GM19023 (cell line): Measurements from ENCODE around the gene RDH13.
A peak's percentile ranks its signal among the peaks of the same experiment; 100 is the strongest.

Source experiments
- ATAC-seq: cut with Tn5 transposase; IDR thresholded peaks from one replicate; pipeline ENCODE4 v1.9.1; 2021; ENCODE audit warnings: mild to moderate bottlenecking, moderate library complexity; ENCODE audit not compliant: unreplicated experiment

RDH13 gene

DNA sequence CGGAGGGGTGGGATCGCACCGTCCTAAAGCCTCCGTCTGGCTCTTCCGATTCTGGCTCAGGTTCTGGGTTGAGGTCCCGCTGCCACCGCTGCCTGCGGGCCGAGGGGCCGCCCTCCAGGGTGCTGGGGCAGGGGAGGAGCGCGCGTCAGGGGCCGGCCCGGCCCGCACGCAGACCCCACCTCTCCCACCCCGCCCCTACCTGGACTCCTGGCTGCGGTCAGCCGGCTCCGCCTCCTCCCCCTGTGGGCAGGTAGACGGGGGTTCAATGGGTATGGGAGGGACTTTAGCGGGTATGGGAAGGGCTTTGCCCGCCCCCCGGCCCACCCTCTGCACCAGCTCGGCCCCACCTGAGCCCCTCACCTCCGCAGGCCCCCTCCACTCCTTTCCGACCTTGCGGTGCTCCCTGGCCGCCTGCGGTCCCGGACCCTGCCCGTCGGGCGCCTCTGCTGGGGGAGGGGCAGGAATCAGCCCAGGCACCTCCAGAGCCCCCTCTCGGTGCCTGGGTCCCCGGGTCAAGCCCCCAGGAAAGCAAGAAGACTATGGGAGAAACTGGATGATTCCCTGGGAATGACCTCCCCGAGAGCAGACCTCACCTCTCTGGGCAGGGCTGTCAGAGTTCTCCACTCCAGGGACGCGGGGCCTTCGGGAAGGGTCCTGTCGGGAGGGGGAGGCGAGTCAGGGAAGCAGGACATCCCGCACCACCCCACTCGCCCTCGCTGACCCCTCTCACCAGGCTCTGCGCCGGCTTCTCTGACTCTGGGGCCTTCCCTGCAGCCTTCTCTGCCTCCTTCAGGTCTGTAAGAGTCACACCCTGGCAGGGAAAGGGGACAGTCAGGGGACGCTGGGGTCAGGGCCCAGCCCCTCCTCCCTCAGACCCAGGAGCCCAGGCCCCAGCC is 29.7 kb upstream of the RDH13 start:
- no peak for ATAC-seq

DNA sequence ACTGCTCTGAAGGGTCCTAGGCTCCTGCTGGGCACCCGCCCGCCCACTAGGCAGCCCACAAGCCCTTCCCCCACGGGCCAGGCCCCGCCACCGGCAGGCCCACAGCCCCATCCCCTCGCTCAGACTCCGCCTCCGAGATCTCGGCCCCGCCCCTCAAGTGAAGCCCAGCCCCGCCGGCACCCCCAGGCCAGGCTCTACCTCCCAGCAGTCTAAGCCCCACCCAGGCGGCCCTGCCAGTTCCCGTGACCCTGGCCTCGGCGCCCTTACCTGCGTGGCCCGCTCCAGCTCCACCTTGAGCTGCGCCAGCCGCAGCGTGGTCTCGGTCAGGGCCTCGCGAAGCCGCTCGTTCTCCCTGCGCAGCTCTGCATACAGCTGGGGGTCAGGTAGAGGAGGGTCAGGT is 29.0 kb upstream of the RDH13 start:
- ATAC-seq = no peak

- no peak for ATAC-seq
Measured at GRCh38 chr19:55091126-55091910, 28.4 kb upstream of the RDH13 start.

DNA sequence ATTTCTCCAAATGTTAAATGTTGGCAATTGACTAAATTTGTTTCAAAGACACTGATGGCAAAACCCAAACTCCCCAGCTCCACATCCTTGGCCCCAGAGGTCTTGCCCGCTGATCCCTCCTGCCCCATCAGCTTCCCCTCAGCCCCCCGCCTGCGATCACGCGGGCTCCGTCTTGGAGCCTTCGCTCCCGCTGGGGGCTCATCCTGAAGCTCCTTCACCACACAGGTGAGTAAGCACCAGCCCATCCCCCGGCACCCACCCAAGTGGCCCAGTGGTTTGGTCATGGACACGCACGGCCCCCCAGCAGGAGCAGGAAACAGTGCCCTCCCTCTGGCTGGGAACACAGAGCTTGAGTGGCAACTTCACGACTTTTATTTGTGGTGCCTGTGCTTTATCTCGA is 27.6 kb upstream of the RDH13 start:
- no peak for ATAC-seq

DNA sequence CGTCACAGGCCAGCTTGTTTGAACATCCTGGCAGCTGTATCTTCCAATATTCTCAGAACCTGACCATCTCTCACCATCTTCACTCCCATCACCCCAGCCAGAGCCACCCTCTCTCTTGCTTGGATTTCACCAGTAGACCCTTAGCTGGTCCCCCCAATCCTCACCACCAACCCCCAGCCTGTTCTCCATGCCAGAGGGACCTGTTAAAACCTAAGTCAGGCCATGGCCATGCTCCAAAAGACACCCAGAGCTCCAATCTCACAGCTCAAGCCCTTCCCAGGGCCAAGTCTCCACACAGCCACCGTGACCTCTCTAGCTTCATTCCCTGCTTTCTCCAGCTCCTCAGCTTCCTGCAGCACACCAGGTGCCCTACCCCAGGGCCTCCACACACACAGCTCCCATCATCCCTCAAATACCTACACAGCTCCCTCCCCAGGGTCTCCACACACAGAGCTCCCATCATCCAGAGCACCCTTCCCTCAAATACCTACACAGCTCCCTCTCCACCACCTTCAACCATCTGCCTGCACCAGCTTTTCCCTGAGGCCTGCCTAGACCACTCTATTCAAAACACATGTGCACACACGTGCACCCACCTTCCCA is 26.5 kb upstream of the RDH13 start:
- no peak for ATAC-seq

DNA sequence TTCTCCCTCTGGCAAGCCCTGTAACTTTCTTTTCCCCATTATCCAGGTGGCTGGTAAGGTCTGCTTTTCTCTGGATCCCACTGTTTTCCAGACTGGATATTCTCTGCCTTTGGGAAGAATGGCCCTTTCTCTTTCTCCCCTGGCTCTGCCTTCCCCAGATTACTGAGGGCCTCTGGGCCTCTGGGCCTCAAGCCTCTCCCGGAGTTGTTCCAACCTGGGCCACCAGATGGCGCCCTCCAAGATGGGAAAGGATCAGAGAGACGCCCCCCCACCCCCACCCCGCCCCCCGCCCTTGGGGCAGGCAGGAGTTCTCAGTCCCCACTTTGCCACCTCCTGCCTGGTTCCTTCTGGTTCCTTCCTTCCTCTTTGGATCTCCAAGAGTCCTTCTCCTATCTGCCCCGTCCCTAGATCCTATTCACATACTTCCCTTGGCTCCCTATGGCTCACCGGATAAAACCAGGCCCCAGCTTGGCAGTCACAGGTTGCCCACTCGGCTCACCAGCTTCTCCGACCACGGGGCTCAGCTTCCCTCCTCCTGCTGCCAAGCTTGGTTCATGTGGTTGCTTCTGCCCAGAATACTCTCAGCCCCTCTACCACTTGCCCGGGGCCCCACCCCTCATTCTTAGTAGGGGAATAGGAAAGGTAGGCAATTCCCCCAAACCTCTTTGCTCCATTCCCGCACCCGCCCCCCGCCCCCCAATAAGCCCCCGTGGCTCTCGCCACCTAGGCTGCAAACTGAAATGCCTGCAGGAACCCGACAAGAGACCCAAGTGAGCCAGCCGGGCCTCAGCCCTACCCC is 25.8 kb upstream of the RDH13 start:
- no peak for ATAC-seq

DNA sequence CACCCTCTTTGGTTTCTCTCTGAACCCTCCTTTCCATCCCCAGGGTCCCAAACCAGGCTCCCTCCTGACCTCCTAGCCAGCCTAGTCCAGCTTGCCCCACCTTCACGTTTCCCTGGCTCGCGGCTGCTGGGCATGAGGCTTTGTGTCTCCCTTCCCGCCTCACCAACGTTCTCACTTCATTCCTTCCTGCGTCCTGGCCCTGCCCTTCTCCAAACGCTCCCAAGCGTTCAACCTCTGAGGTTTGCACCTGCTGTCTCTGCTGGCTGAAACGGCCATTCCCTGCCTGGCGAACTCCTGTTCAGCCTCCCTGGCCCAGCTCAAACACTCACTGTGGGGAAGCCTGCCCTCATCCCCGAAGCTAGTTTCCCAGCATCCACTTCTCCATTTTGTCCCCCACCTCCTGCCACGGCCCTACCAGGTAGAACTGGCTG is 25.1 kb upstream of the RDH13 start:
- ATAC-seq = no peak

- ATAC-seq = no peak
Measured at GRCh38 chr19:55087542-55087901, 24.6 kb upstream of the RDH13 start.

DNA sequence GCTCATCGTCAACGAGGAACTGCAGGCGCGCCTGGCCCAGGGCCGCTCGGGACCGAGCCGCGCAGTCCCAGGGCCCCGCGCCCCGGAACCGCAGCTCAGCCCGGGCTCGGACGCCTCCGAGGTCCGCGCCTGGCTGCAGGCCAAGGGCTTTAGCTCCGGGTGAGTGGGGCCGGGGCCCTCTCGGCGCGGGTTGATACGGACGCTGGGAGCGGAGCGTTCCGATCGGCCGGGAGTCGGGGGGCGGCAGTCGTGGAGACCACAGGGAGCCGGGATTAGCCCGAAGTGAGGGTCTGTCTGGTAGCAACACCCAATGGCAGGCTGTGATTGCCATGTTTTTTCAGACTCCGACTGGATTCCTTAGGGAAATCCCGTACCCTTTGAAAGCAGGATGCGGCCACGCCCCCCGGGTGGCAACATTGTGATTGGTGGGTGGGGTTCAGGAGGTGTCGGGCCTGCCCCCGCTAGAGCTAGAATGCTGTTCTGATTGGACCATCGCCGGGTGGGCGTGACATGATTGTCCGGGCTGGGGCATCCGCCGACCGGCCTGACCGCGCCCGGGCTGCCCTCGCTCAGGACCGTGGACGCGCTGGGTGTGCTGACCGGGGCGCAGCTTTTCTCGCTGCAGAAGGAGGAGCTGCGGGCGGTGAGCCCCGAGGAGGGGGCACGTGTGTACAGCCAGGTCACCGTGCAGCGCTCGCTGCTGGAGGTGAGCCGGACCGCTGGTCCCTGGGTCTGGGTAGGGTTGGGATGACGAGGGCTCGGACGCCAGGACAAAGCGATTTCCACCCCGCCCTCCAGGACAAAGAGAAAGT is 24.0 kb upstream of the RDH13 start:
- no peak for ATAC-seq

GRCh38 chr19:55085923-55086715 is 23.2 kb upstream of the RDH13 start:
- ATAC-seq = no peak

GRCh38 chr19:55084416-55084815 is 21.5 kb upstream of the RDH13 start:
- no peak for ATAC-seq

- ATAC-seq = no peak
Measured at GRCh38 chr19:55083004-55083850, 20.3 kb upstream of the RDH13 start.

- no peak for ATAC-seq
Measured at GRCh38 chr19:55082020-55082851, 19.3 kb upstream of the RDH13 start.

GRCh38 chr19:55081770-55082019 is 18.7 kb upstream of the RDH13 start:
- no peak for ATAC-seq

DNA sequence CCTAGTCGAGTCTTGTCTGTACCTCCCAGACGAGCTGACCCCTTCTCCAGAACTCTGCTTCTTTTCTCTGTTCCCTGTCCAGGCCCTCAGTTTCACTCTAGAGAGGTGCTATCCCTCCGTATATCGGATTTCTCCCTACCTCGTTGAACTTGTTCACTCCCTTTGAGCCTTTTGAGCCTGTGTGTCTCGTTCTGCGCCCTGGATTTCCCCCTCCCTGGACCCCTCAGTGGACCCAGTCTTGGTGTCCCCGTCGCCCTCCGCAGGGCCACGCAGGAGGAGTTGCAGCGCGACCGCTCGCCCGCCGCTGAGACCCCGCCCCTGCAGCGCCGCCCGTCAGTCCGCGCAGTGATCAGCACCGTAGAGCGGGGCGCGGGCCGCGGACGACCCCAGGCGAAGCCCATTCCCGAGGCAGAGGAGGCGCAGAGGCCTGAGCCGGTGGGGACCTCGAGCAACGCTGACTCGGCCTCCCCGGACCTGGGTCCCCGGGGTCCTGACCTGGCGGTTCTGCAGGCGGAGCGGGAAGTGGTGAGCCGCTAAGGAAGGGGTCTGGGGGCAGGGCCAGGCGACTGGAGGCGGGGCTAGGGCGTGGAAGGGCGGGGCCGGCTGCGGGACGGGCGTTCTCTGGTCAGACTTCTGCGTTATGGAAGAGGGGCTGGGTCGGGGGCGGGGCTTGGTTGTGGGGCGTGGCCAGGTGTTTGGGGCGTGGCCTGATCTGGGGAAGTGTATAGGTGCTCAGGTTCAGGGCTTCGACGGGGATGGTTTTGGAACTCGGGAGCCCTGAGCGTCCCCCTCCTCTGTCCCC is 18.2 kb upstream of the RDH13 start:
- ATAC-seq = peak; percentile 51

DNA sequence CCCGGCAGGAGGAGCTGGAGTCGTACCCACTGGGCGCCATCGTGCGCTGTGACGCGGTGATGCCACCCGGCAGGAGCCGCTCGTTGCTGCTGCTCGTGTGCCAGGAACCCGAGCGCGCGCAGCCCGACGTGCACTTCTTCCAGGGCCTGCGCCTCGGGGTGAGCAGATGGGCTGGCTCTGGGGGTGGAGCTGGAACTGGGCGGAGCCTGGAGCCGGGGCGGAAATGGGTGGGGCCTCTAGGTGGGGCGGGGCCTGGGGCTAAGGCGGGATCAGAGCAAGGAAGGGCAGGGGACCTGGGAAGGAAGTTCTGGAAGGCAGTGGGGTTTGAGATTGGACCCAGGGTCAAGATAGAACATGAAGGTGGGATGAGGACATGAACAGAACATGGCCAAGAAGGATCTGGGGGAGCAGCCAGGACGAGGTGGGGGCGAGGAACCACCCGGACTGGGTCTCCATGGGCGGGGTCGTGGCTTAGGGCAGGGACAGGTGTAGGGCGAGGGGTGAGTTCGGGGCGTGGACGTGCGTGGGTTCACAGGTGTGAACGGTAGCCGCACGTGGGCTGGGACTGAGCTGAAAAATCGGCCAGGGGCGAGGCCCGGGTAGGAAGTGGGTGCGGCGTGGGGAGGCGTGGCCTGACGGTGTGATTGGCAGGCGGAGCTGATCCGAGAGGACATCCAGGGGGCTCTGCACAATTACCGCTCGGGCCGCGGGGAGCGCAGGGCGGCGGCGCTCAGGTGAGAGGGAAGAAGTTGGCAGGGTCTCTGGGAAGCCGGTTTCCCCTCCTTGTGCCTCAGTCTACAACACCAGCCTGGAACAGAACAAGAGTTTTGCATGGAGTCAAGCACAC is 17.4 kb upstream of the RDH13 start:
- ATAC-seq = no peak
